ENCODE data around the gene AP1B1. TPM values are rescaled to one million over a fixed set of nuclear protein-coding genes. Genes with fewer than 3 reads are reported as not detected.

Gene AP1B1
- total RNA-seq, 1 donor from 2014 or later: 83.7 TPM

DNA sequence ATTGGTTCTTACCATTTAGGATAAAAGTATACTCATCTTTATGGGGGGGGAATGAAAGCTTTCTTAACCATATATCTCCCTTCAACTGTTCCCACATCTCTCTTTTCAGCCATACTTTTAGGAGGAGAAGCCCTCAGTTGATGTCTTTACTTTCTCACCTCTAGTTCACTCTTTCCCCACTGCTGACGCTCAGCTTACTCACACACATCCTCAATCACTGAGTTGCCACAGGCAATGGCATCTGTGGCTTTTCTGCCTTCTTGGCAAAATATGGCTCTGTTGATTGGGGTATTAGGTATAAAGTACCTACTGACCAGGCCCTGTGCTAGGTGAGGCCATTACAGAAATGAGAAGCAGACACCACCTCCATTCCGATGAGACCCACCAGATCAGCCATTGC lies 12.2 kb upstream of the AP1B1 start:
- H3K27ac Mint-ChIP-seq: no peak overlapping the region
- peaks cover 26% of the 10 kb centered on the region for H3K27me3 Mint-ChIP-seq
- H3K4me1 Mint-ChIP-seq: no peaks in the 10 kb centered on the region

DNA sequence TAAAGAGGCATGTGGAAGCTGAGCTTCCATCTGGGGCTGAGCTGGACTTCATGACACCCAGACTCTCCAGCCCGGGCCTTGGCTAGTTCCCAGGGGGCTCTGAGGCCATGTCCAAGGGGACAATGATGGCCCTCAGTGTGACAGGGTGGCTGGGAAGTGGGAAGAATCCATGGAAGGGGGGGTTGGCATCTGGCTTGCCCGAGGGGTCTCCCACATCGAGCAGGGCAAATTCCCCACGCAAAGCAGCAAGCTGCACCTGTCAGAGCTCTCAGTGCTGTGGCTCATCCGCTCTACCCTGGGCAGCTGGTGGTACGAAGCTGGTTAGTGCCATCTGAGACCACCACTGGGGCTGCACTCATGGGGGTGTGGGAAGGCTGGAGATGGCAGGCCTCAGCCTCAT lies 9.4 kb upstream of the AP1B1 start:
- intact Hi-C loops (cut with micrococcal nuclease): loop anchor here (10.0 kb wide), 1 partner anchor 77 kb away; no protein-coding TSS in a partner anchor
- no peak overlapping the region for H3K4me3 Mint-ChIP-seq

More for the DNA sequence above, 12.2 kb upstream of the AP1B1 start:
- intact Hi-C loops (cut with micrococcal nuclease): no loop called here
- no peak overlapping the region for H3K4me3 Mint-ChIP-seq
- DNase-seq: no peak
- H3K9me3 Mint-ChIP-seq: no peaks in the 10 kb centered on the region
- H3K36me3 Mint-ChIP-seq (ENCODE audit: low read depth): no peaks in the 10 kb centered on the region

DNA sequence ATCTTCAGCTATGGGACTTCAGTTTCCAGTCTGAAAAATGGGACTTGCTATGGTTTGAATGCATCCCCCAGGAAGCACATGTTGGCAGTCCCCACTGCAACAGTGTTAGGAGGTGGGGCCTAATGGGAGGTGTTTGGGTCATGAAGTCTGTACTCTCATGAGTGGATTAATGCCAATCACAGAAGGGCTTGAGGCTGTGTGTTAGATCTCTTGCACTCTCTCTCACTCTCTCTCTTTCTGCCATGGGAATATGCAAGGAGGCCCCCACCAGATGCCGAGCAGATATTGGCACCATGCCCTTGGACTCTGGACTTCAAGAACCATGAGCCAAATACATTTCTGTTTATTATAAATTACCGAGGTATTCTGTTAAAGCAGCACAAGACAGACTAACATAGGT lies 7.8 kb upstream of the AP1B1 start:
- no peak for DNase-seq
- Mint-ChIP-seq H3K9me3 (no peaks in the 10 kb centered on the region), H3K27me3 (peaks cover 14% of the 10 kb centered on the region), H3K36me3 (ENCODE audit: low read depth) (no peaks in the 10 kb centered on the region), H3K27ac (no peak overlapping the region), H3K4me3 (no peak overlapping the region), H3K4me1 (peaks cover 8% of the 10 kb centered on the region)
- intact Hi-C loops (cut with micrococcal nuclease): loop anchor here (10.0 kb wide), 1 partner anchor 79 kb away; no protein-coding TSS in a partner anchor

More for the DNA sequence above, 9.4 kb upstream of the AP1B1 start:
- peaks cover 23% of the 10 kb centered on the region for H3K27me3 Mint-ChIP-seq
- no peaks in the 10 kb centered on the region for H3K36me3 Mint-ChIP-seq (ENCODE audit: low read depth)
- peaks cover 8% of the 10 kb centered on the region for H3K4me1 Mint-ChIP-seq
- no peak for DNase-seq
- no peak overlapping the region for H3K27ac Mint-ChIP-seq
- H3K9me3 Mint-ChIP-seq: no peaks in the 10 kb centered on the region

DNA sequence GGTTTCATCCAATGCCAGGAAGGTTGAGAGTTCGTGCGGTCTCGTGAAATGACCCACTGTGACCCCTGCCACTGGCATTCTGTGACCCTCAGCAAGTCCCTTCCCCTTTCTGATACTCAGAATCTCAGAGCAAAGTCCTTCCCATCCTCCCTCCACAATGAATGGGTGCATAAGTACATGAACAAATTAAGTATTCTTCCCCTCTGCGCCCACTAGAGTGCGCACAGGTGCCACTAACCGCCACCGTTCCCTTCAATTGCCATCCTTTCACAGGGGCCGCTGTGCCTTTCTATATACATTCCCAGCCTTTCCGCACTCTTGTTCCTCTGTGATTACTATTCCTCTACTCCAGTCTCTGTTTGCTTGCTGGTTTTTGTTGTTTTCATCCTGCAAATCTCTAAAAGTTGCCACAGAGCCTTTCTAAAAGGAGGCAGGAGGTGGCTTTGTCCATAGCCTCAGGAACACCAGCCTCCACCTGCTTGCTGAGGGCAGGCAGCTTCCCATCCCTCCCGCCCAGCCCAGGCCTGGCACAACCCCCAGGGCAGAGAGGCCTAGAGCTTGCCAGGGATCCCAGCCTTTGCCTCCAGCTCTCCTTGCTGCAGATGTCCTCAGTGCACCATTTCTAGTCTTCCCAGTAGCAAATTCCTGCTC lies 6.7 kb upstream of the AP1B1 start:
- no peak overlapping the region for H3K27ac Mint-ChIP-seq

DNA sequence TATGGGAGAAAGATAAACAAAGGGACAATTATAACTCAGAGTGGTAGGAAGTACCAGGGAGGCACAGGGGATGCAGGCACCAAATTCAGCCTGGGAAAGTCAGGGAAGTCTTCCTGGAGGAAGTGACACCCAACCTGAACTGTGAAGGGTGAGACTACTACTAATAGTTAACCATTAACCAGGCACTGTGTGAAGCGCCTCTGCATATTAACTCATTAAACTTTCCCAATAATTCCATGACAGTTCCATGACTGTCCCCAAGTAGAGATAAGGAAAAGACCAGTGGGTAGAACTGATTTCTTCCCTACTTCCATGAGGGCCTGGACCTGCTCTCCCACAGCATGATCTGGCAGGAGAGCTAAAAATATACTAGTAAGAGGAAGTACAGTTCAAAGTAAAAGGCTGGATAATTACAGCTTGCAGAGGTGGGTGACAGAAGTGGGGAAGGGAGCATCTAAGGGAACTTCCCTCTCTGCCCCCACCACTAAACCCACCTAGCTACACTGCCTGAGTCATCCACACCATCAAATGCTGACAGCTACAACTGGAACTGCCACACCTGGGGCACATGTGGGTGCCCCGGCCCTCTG lies 4.7 kb upstream of the AP1B1 start:
- peak overlapping the region; percentile 30 for H3K27ac Mint-ChIP-seq
- no peaks in the 10 kb centered on the region for H3K9me3 Mint-ChIP-seq
- intact Hi-C loops (cut with micrococcal nuclease): loop anchor here (10.0 kb wide), 1 partner anchor 82 kb away; no protein-coding TSS in a partner anchor
- no peaks in the 10 kb centered on the region for H3K27me3 Mint-ChIP-seq
- H3K4me3 Mint-ChIP-seq: no peak overlapping the region
- no peak for DNase-seq
- peaks cover 12% of the 10 kb centered on the region for H3K4me1 Mint-ChIP-seq
- no peaks in the 10 kb centered on the region for H3K36me3 Mint-ChIP-seq (ENCODE audit: low read depth)

More for the DNA sequence above, 6.7 kb upstream of the AP1B1 start:
- no peaks in the 10 kb centered on the region for H3K36me3 Mint-ChIP-seq (ENCODE audit: low read depth)
- H3K27me3 Mint-ChIP-seq: peaks cover 6% of the 10 kb centered on the region
- H3K9me3 Mint-ChIP-seq: no peaks in the 10 kb centered on the region
- peak; percentile 90 for DNase-seq
- peaks cover 8% of the 10 kb centered on the region for H3K4me1 Mint-ChIP-seq
- no peak overlapping the region for H3K4me3 Mint-ChIP-seq
- intact Hi-C loops (cut with micrococcal nuclease): loop anchor here (10.0 kb wide), 1 partner anchor 80 kb away; no protein-coding TSS in a partner anchor

DNA sequence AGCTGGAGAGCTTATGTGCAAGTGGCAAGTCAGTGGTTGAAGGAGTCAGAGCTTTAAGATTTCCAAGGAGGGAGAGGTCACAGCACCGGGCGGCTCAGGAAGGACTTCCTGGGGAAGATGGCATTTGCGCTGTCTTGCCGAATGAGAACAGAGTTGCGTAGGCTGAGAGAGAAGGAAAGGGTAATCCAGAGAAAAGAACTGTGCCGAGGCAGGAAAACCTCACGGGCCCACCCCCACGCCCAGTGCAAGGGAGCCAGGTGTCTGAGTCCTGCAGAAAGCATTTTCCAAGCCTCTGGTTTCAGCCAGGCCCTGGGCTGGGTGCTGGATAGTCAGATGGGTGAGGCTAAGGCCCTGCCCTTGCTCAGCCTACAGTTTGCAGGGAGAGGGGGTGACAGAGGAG lies 3.2 kb upstream of the AP1B1 start:
- H3K27ac Mint-ChIP-seq: no peak overlapping the region
- DNase-seq: no peak
- H3K27me3 Mint-ChIP-seq: no peaks in the 10 kb centered on the region
- intact Hi-C loops (cut with micrococcal nuclease): loop anchor here (10.0 kb wide), 1 partner anchor 83 kb away; no protein-coding TSS in a partner anchor
- H3K36me3 Mint-ChIP-seq (ENCODE audit: low read depth): peaks cover 2% of the 10 kb centered on the region
- no peak overlapping the region for H3K4me3 Mint-ChIP-seq
- H3K9me3 Mint-ChIP-seq: no peaks in the 10 kb centered on the region
- peaks cover 21% of the 10 kb centered on the region for H3K4me1 Mint-ChIP-seq

DNA sequence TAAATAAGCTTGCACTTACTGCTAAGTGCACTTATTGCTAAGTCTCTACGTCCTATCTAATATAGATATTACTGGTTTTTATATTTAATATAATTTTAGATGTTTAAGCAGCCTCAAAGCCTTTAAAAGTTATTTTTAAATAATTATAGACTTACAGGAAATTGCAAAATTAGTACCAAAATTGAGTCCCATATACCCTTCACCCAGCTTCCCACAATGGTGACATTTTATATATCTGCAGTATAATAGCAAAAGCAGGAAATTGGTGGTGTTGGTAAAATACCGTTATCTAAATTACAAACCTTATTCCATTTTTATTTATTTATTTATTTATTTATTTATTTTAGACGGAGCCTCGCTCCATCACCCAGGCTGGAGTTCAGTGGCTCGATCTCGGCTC lies 1.9 kb upstream of the AP1B1 start:
- Mint-ChIP-seq H3K27ac (no peak overlapping the region), H3K27me3 (no peaks in the 10 kb centered on the region), H3K9me3 (no peaks in the 10 kb centered on the region), H3K36me3 (ENCODE audit: low read depth) (peaks cover 5% of the 10 kb centered on the region), H3K4me3 (no peak overlapping the region), H3K4me1 (peaks cover 32% of the 10 kb centered on the region)
- intact Hi-C loops (cut with micrococcal nuclease): loop anchor here (10.0 kb wide), 1 partner anchor 85 kb away; no protein-coding TSS in a partner anchor
- DNase-seq: no peak

DNA sequence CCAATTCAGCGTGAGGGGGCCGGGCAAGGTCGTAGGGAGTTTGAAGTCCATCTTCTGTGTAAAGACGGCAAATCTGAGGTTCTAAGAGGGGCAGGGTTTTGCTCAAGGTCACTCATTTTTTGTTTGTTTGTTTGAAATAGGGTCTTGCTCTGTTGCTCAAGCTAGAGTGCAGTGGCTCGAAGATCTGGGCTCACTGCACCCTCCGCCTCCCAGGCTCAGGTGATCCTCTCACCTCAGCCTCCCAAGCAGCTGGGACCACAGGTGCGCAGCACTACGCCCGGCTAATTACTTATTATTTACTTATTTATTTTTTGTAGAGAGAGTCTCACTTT lies 355 bp upstream of the AP1B1 start:
- Mint-ChIP-seq H3K27me3 (no peaks in the 10 kb centered on the region), H3K36me3 (ENCODE audit: low read depth) (peaks cover 13% of the 10 kb centered on the region), H3K9me3 (no peaks in the 10 kb centered on the region), H3K4me3 (peak overlapping the region; percentile 92), H3K4me1 (peaks cover 29% of the 10 kb centered on the region), H3K27ac (peak overlapping the region; percentile 89)
- intact Hi-C loops (cut with micrococcal nuclease): loop anchor here (1.0 kb wide), 1 partner anchor 27 kb away; no protein-coding TSS in a partner anchor
- no peak for DNase-seq

DNA sequence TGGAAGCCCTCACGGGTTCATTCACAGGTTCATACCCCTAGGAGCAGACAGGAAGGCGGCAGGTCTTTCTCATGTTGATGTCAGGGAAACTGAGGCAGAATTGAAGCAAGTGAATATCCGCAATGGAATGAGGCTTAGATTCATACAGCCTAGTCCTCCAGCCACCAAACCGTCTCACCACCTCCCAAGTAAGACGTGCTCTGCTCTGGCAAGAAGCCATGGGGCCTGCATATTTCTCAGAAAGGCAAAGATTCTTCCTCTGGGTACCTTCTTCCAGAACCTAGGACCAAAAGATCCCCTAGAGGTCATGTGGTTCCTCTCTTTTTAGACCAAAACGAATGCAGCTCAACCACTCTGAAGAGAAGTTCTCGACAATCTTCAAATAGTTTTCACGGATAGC lies 1.7 kb downstream of the AP1B1 start:
- no peaks in the 10 kb centered on the region for H3K9me3 Mint-ChIP-seq
- peak overlapping the region; percentile 15 for H3K27ac Mint-ChIP-seq
- peaks cover 17% of the 10 kb centered on the region for H3K36me3 Mint-ChIP-seq (ENCODE audit: low read depth)
- intact Hi-C loops (cut with micrococcal nuclease): no loop called here
- H3K4me1 Mint-ChIP-seq: peaks cover 31% of the 10 kb centered on the region
- no peaks in the 10 kb centered on the region for H3K27me3 Mint-ChIP-seq
- peak overlapping the region; percentile 74 for H3K4me3 Mint-ChIP-seq
- no peak for DNase-seq

DNA sequence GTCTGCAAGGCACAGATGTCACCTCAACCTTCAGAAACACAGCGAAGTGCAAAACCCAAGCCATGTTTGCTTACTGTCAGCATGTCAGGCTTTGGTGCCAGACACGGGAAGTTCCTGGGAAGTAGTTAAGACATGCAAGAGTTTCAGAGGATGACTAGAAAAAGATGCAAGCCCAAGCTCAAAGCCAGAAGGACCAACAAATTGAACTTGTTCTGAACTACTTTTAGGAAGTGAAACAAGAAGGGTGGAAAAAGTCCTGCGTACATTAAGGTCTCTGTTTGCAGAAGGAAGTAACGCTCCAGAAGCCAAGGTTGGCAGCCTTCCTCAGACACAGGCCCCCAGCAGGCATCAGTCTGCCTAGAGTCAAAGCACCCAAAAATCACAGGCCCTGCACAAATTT lies 2.6 kb downstream of the AP1B1 start:
- no peak for DNase-seq
- H3K4me3 Mint-ChIP-seq: no peak overlapping the region
- peak overlapping the region; percentile 30 for H3K27ac Mint-ChIP-seq
- peaks cover 21% of the 10 kb centered on the region for H3K36me3 Mint-ChIP-seq (ENCODE audit: low read depth)
- H3K9me3 Mint-ChIP-seq: no peaks in the 10 kb centered on the region
- H3K27me3 Mint-ChIP-seq: no peaks in the 10 kb centered on the region
- peaks cover 38% of the 10 kb centered on the region for H3K4me1 Mint-ChIP-seq
- intact Hi-C loops (cut with micrococcal nuclease): no loop called here

DNA sequence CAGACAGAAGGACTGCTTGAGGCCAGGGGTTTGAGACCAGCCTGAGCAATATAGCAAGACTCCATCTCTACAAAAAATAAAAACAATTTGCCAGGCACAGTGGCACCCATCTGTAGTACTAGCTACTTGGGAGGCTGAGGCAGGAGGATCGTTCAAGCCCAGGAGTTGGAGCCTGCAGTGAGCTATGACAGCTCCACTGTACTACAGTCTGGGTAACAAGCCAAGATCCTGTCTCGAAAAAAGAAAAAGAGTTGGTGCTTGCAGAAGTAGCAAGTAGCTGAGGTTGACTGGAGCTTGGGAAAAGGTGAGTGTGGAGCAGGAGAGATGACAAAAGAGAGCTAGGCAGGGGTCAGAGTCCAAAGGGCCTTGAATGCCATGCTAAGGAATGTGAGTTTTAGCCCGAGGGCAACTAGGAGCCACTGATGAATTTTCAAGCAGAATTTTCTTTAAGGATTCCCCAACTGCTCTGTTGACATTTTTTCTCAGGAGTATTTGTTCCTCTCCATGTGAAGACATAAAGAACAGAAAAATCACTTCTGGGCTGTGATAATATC lies 3.1 kb downstream of the AP1B1 start:
- Mint-ChIP-seq H3K4me3 (no peak overlapping the region), H3K9me3 (no peaks in the 10 kb centered on the region), H3K27ac (peak overlapping the region; percentile 30), H3K4me1 (peaks cover 44% of the 10 kb centered on the region), H3K27me3 (no peaks in the 10 kb centered on the region), H3K36me3 (ENCODE audit: low read depth) (peaks cover 22% of the 10 kb centered on the region)
- intact Hi-C loops (cut with micrococcal nuclease): no loop called here
- no peak for DNase-seq

DNA sequence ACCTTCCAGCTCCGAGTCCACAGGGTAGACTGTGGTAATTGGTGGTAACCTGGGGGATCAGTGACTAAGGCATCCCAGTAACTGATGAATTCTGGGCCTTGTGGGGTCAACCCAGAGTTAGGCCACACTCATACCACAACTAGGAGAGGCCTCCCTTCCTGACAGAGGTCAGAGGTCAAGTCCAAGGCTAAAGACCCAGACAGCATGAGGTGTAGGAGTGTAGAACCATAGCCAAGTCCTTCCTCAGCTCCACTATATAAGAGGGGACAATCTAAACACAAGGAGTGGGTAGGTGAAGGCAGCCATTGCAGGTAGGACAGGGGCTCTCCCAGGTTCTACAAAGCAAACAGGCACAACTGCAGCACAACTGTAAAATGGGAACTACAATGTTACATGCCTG lies 4.6 kb downstream of the AP1B1 start:
- Mint-ChIP-seq H3K4me3 (no peak overlapping the region), H3K36me3 (ENCODE audit: low read depth) (peaks cover 27% of the 10 kb centered on the region), H3K27ac (no peak overlapping the region), H3K27me3 (no peaks in the 10 kb centered on the region), H3K9me3 (no peaks in the 10 kb centered on the region), H3K4me1 (peaks cover 48% of the 10 kb centered on the region)
- no peak for DNase-seq
- intact Hi-C loops (cut with micrococcal nuclease): no loop called here

DNA sequence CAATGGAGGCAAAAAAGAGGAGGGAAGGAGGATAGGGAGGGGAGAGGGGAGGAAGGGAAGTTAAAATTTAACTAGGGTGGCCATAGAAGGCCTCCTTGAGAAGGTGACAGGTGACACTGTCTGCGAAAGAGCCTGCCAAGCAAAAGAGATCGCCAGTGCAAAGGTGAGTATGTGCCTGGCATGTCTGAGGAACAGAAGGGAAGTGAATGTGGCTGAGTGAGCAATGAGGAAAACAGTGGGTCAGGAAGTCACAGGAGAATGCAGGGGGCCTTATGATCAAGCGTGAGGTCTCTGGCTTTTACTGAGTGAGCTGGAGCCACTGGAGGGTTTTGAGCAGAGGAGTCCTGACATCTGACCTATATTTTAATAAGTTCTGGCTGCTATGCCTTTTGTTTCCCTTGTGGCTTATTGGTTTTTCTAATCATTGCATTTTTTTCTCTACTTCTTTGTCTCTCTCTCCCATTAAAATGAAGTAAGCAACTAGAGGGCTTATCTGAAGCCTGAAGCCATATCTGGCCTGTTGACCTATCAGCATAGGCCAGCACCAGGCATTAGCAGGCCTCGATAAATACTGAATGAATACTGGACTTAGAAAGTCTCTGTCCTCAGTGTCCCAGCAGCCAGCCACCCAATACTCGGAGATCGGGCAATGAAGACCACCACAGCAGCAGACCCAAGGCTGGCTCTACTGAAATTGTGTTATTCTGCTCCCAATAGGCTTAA lies 5.6 kb downstream of the AP1B1 start:
- H3K9me3 Mint-ChIP-seq: no peaks in the 10 kb centered on the region
- DNase-seq: no peak
- H3K27ac Mint-ChIP-seq: no peak overlapping the region
- H3K27me3 Mint-ChIP-seq: no peaks in the 10 kb centered on the region
- H3K4me1 Mint-ChIP-seq: peaks cover 43% of the 10 kb centered on the region
- no peak overlapping the region for H3K4me3 Mint-ChIP-seq
- peaks cover 27% of the 10 kb centered on the region for H3K36me3 Mint-ChIP-seq (ENCODE audit: low read depth)
- intact Hi-C loops (cut with micrococcal nuclease): no loop called here

DNA sequence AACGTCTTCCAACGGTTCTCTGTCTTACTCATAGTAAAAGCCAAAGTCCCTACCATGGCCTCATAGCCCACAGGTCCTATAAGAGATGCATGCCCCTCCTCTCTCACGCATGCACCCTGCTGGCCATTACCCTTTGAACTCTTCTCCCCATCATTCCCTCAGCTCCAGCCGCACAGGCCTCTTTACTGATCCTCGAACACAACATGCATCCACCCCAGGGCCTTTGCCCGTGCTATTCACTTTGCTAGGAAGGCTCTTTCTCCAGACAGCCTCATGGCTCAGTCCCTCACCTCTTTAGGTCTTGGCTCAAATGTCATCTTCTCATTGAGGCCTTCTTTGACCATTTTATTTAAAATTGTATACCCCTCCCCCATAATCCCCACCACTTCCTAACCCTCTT lies 7.5 kb downstream of the AP1B1 start:
- H3K36me3 Mint-ChIP-seq (ENCODE audit: low read depth): peaks cover 33% of the 10 kb centered on the region
- no peak for DNase-seq
- no peak overlapping the region for H3K4me3 Mint-ChIP-seq
- no peaks in the 10 kb centered on the region for H3K9me3 Mint-ChIP-seq
- H3K27me3 Mint-ChIP-seq: no peaks in the 10 kb centered on the region
- H3K27ac Mint-ChIP-seq: no peak overlapping the region
- peaks cover 36% of the 10 kb centered on the region for H3K4me1 Mint-ChIP-seq
- intact Hi-C loops (cut with micrococcal nuclease): no loop called here

Measured in activated CD4-positive, alpha-beta T cell treated with anti-CD3 and anti-CD28 coated beads, Interleukin-2, amount 10 ng/mL, durations not matched to agents 24 days and 14 days (primary cell).